GM12878 (cell line): ENCODE results near the gene RNASEH2A.

Experiments
- CEBPB ChIP-seq, 2 experiments: fragments of 150-350 bp in 1 of 2; IDR thresholded peaks; 2 replicates each; pipeline ENCODE4 v1.6.1; 2012 to 2014; ENCODE audit warnings: low read depth in 2 of 2, low read length in 2 of 2, borderline replicate concordance in 1 of 2, inconsistent platforms in 1 of 2
- CTCF ChIP-seq, 3 experiments: IDR thresholded peaks in 2 of 3; conservative IDR thresholded peaks in 1 of 3; 2 replicates each; pipeline ENCODE4 v1.5.1; 2011; ENCODE audit warnings: low read depth in 3 of 3, low read length in 3 of 3, mild to moderate bottlenecking in 3 of 3, control low read depth in 2 of 3, moderate library complexity in 2 of 3, inconsistent platforms in 1 of 3, mixed read lengths in 1 of 3; ENCODE audit not compliant: control insufficient read depth in 2 of 3, insufficient read depth in 1 of 3; ENCODE audit errors: extremely low read depth in 1 of 3
- ELK1 ChIP-seq: IDR thresholded peaks from 2 replicates; pipeline ENCODE4 v1.6.1; 2012; ENCODE audit warnings: low read depth, low read length, improper control_type of control experiment
- EZH2 ChIP-seq: IDR thresholded peaks from 2 replicates; pipeline ENCODE4 v1.6.1; 2012; ENCODE audit warnings: low read depth, mild to moderate bottlenecking, control low read depth, inconsistent platforms, low read length, borderline replicate concordance; ENCODE audit not compliant: control insufficient read depth
- FOXM1 ChIP-seq: IDR thresholded peaks from 2 replicates; pipeline ENCODE4 v1.6.1; 2012; ENCODE audit warnings: low read depth, mild to moderate bottlenecking, inconsistent platforms, low read length, moderate library complexity
- MYC ChIP-seq: IDR thresholded peaks from 2 replicates; pipeline ENCODE4 v1.6.1; 2011; ENCODE audit warnings: mild to moderate bottlenecking, low read length, moderate library complexity, inconsistent platforms; ENCODE audit not compliant: insufficient read depth, insufficient replicate concordance, insufficient read length, severe bottlenecking
- NR2C2 ChIP-seq: IDR thresholded peaks from 2 replicates; pipeline ENCODE4 v1.6.1; 2011; ENCODE audit warnings: borderline replicate concordance, low read depth; ENCODE audit not compliant: control insufficient read depth, insufficient read length
- POLR2A ChIP-seq: IDR thresholded peaks from 2 replicates; pipeline ENCODE4 v1.6.1; 2011; ENCODE audit warnings: low read depth, mild to moderate bottlenecking, low read length
- POLR2AphosphoS5 ChIP-seq: IDR thresholded peaks from 2 replicates; pipeline ENCODE4 v1.6.1; 2011; ENCODE audit warnings: mild to moderate bottlenecking, low read length, inconsistent platforms
- RAD21 ChIP-seq: IDR thresholded peaks from 2 replicates; pipeline ENCODE4 v1.6.1; 2011; ENCODE audit warnings: mild to moderate bottlenecking, low read depth, low read length, moderate library complexity; ENCODE audit not compliant: insufficient read depth

GRCh38 chr19:12801466-12802266 lies 4.7 kb upstream of the RNASEH2A start, which contains the start of the genes PRDX2 and THSD8:
- TF ChIP-seq POLR2A, result peak; percentile 100
- TF ChIP-seq CTCF (IDR thresholded peaks at IDR 0.05 in 2 of 3, conservative IDR thresholded peaks at IDR 0.05 in 1 of 3; ENCODE audit: control insufficient read depth in 2 of 3, extremely low read depth in 1 of 3, insufficient read depth in 1 of 3, low read depth in 3 of 3, low read length in 3 of 3), result no peak
- TF ChIP-seq CEBPB (IDR thresholded peaks at IDR 0.05; ENCODE audit: borderline replicate concordance in 1 of 2, low read depth in 2 of 2, low read length in 2 of 2), result no peak
- TF ChIP-seq EZH2, result no peak
- TF ChIP-seq POLR2AphosphoS5, result peak; percentile 99
- TF ChIP-seq NR2C2, result no peak
- TF ChIP-seq MYC, result no peak
- TF ChIP-seq FOXM1, result no peak
- TF ChIP-seq RAD21, result no peak
- TF ChIP-seq ELK1, result 0 out of 2 replicates have a peak, but pooled peaks have one; percentile 18
